NCI-H1436 (cell line): ENCODE results near the gene MAPK1.
A peak's percentile ranks its signal among the peaks of the same experiment; 100 is the strongest.
"Not testable (repeated sequence)": the region's sequence is repeated elsewhere in the genome, so short reads cannot be mapped to it uniquely, and the experiment has no call there.

Experiments
- DNase-seq: peaks from one replicate; lab custom pipeline; 2025; lab: John Stamatoyannopoulos, UW

Gene MAPK1

GRCh38 chr22:21754523-21754922 lies 112.9 kb downstream of the MAPK1 start:
- DNase-seq, result peak; percentile 7

- no peak for DNase-seq
Measured at GRCh38 chr22:21753374-21754111, 113.9 kb downstream of the MAPK1 start.

GRCh38 chr22:21752276-21752675 lies 115.2 kb downstream of the MAPK1 start:
- DNase-seq, result no peak

- no peak for DNase-seq
Measured at GRCh38 chr22:21745948-21746347, 121.5 kb downstream of the MAPK1 start.

- DNase-seq, result not testable (repeated sequence)
Measured at GRCh38 chr22:21744917-21745316, 122.5 kb downstream of the MAPK1 start.

- no peak for DNase-seq
Measured at GRCh38 chr22:21741790-21742189, 125.7 kb downstream of the MAPK1 start.

- DNase-seq, result no peak
Measured at GRCh38 chr22:21741059-21741458, 126.4 kb downstream of the MAPK1 start.

GRCh38 chr22:21739828-21740377 lies 127.5 kb downstream of the MAPK1 start:
- no peak for DNase-seq

GRCh38 chr22:21738966-21739365 lies 128.5 kb downstream of the MAPK1 start:
- DNase-seq, result no peak

GRCh38 chr22:21738081-21738480 lies 129.4 kb downstream of the MAPK1 start:
- DNase-seq, result no peak

GRCh38 chr22:21736948-21737347 lies 130.5 kb downstream of the MAPK1 start:
- DNase-seq, result no peak

GRCh38 chr22:21736084-21736642 lies 131.3 kb downstream of the MAPK1 start:
- no peak for DNase-seq

- DNase-seq, result peak; percentile 89
Measured at GRCh38 chr22:21735200-21736083, 132.0 kb downstream of the MAPK1 start, which contains the start of gene YPEL1. YPEL1 (minus strand) TSS chr22:21735794; CDS start chr22:21710744, 25,050 bp downstream.

GRCh38 chr22:21734540-21735199 lies 132.8 kb downstream of the MAPK1 start:
- no peak for DNase-seq

- no peak for DNase-seq
Measured at GRCh38 chr22:21731503-21731902, 135.9 kb downstream of the MAPK1 start.

GRCh38 chr22:21730535-21731308 lies 136.7 kb downstream of the MAPK1 start:
- no peak for DNase-seq

- not testable (repeated sequence) for DNase-seq
Measured at GRCh38 chr22:21729184-21729583, 138.3 kb downstream of the MAPK1 start.

GRCh38 chr22:21728270-21728669 lies 139.2 kb downstream of the MAPK1 start:
- no peak for DNase-seq

GRCh38 chr22:21727768-21728167 lies 139.7 kb downstream of the MAPK1 start:
- DNase-seq, result no peak

GRCh38 chr22:21727159-21727558 lies 140.3 kb downstream of the MAPK1 start:
- DNase-seq, result no peak

GRCh38 chr22:21726650-21727049 lies 140.8 kb downstream of the MAPK1 start:
- DNase-seq, result no peak
